Measurements from ENCODE around the gene PROC.
A peak's percentile ranks its signal among the peaks of the same experiment; 100 is the strongest.
"Not testable (repeated sequence)": the region's sequence is repeated elsewhere in the genome, so short reads cannot be mapped to it uniquely, and the experiment has no call there.

The PROC gene

DNA sequence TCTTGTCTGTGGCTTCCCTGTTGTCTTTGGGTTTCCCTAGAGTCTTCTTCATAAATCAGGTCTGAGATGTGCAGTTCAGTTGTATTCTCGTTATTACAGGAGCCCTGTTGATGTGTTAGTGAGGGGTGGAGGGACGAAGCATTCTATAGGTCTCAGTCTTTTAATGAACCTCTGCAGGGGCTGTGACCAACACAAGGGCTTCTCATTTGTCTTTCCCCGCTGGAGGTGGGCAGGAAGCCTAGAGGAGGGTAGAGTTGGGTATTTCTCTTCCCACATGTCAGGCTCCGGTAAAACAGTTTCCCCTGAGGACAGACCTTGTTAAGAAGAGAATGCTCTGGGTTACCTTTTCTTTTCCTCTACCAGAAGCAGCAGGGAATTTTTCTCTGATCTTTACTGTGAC, 31.2 kb downstream of the PROC start:
- peaks cover 6% of the 10 kb centered on the region for H3K9me3 Mint-ChIP-seq
- no peak overlapping the region for H3K27ac Mint-ChIP-seq
- H3K36me3 Mint-ChIP-seq (ENCODE audit: low read depth) = peaks cover 16% of the 10 kb centered on the region
- H3K4me3 Mint-ChIP-seq = no peak overlapping the region
- H3K27me3 Mint-ChIP-seq = peaks cover 4% of the 10 kb centered on the region
- no peaks in the 10 kb centered on the region for H3K4me1 Mint-ChIP-seq (ENCODE audit: low read depth)

DNA sequence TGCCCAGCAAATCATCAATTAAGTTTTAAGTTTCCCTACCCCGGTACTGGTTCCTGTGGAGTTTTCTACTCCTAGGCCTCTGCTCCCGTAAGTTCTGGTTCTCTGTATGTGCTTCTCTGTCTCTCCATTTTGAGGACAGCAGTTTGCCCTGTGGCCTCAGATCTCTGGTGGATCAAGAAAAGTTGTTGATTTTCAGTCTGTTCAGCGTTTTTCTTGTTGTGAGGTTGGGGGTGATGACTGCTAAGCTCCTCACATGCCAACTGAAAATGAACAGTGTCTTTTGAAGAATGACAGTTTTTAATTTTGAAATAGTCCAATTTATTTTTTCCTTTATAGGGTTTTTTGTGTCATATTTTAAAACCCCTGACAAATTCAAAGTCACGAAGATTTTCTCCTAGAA, 31.7 kb downstream of the PROC start:
- no peak overlapping the region for H3K4me3 Mint-ChIP-seq

DNA sequence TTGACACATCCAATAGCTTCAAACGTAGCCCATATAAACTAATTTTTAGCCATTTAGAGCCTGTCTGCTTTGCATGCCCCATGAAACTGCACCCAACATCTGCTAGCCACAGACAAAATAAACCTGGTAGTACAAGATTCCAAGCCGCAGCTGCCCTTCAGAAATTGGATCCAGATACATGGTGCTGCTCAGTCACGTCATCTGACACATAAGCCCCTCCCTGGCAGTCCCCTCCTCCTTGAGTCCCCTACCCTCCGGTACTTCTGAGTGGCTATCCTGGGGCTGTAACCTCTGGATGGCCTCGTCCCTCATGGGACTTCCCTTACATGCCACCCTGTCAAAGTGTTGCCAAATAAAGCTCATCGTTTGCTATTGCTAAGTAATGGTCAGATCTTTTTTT, 33.8 kb downstream of the PROC start:
- no peak overlapping the region for H3K27ac Mint-ChIP-seq
- H3K4me1 Mint-ChIP-seq (ENCODE audit: low read depth) = no peaks in the 10 kb centered on the region
- peaks cover 20% of the 10 kb centered on the region for H3K36me3 Mint-ChIP-seq (ENCODE audit: low read depth)
- H3K27me3 Mint-ChIP-seq = no peaks in the 10 kb centered on the region
- no peak overlapping the region for H3K4me3 Mint-ChIP-seq
- H3K9me3 Mint-ChIP-seq = no peaks in the 10 kb centered on the region

More for the DNA sequence above, 31.7 kb downstream of the PROC start:
- Mint-ChIP-seq H3K36me3 (ENCODE audit: low read depth) (peaks cover 14% of the 10 kb centered on the region), H3K27ac (no peak overlapping the region), H3K9me3 (peaks cover 4% of the 10 kb centered on the region), H3K27me3 (peaks cover 2% of the 10 kb centered on the region), H3K4me1 (ENCODE audit: low read depth) (no peaks in the 10 kb centered on the region)

DNA sequence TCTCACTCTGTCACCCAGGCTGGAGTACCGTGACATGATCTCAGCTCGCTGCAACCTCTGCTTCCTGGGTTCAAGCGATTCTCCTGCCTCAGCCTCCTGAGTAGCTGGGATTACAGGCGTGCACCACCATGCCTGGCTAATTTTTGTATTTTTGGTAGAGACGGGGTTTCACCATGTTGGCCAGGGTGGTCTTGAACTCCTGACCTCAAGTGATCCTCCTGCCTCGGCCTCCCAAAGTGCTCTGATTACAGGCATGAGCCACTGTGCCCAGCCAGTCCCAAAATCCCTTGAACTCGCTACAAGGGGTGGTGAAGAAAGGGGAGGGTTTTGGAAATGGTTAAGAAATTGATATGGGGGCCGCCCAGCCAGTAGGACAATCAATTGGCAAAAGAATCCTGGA, 34.2 kb downstream of the PROC start:
- not testable (repeated sequence) for H3K27ac Mint-ChIP-seq; H3K4me1 Mint-ChIP-seq (ENCODE audit: low read depth); H3K9me3 Mint-ChIP-seq; H3K4me3 Mint-ChIP-seq; H3K27me3 Mint-ChIP-seq
- peaks cover 20% of the 10 kb centered on the region for H3K36me3 Mint-ChIP-seq (ENCODE audit: low read depth)

DNA sequence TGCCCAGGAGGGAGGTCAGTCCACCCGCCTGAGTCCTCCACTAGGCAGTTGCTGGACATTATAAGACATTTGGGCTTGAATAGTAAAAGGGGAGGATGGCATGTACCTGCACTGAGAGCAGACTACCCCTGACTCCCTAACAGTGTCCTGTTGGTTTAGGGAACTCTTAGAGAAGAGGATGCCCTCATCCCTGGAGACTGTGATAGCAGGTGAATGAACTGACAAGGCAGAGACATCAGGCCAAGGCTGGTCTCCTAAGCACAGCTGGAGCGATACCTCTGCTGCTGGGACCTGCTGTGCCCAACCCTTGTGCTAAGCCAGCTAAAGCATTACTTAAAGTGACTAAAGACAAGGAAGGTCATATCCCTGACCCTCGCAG, 34.8 kb downstream of the PROC start:
- H3K4me1 Mint-ChIP-seq (ENCODE audit: low read depth) = peaks cover 7% of the 10 kb centered on the region
- no peaks in the 10 kb centered on the region for H3K9me3 Mint-ChIP-seq
- H3K4me3 Mint-ChIP-seq = no peak overlapping the region
- peaks cover 20% of the 10 kb centered on the region for H3K36me3 Mint-ChIP-seq (ENCODE audit: low read depth)
- H3K27ac Mint-ChIP-seq = no peak overlapping the region
- no peaks in the 10 kb centered on the region for H3K27me3 Mint-ChIP-seq

DNA sequence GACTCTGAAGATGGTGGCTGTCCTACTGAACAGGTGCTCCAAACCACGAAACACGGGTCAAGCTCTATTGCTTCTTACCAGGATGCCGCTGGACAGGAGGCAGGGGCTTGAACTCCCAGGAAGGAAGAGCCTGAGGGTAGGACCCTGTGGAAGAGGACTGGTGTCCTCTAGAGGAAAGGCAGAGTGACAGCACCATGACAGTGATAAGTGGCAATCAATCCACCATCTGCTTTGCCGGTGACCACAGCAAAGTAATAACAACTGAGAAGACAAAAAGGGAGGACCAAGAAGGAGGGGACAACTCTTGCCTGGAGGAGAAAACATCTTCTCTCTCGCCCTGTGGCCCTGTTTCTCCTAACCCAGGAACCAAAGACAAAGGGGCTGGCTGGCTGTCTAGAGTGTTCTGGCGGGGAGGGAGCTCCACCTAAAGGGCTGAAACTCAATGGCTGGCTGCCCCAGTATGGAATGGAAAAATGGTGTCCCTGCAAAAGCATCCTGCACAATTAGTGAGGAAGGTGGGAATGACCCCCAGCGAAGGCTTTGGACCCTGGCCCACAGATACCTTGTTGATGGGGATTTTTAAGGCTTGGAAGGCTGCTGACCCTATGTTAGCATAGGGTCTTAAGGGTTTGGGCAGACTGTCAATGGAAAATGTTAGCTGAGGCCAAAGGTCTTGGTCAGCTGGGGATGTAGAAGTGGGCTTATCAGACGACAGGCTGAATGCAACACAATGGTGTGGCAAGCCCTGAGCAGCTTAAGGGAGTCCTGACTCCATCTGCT, 35.4 kb downstream of the PROC start:
- Mint-ChIP-seq H3K27me3 (no peaks in the 10 kb centered on the region), H3K36me3 (ENCODE audit: low read depth) (peaks cover 20% of the 10 kb centered on the region), H3K4me3 (no peak overlapping the region), H3K4me1 (ENCODE audit: low read depth) (peaks cover 9% of the 10 kb centered on the region), H3K27ac (no peak overlapping the region), H3K9me3 (no peaks in the 10 kb centered on the region)

DNA sequence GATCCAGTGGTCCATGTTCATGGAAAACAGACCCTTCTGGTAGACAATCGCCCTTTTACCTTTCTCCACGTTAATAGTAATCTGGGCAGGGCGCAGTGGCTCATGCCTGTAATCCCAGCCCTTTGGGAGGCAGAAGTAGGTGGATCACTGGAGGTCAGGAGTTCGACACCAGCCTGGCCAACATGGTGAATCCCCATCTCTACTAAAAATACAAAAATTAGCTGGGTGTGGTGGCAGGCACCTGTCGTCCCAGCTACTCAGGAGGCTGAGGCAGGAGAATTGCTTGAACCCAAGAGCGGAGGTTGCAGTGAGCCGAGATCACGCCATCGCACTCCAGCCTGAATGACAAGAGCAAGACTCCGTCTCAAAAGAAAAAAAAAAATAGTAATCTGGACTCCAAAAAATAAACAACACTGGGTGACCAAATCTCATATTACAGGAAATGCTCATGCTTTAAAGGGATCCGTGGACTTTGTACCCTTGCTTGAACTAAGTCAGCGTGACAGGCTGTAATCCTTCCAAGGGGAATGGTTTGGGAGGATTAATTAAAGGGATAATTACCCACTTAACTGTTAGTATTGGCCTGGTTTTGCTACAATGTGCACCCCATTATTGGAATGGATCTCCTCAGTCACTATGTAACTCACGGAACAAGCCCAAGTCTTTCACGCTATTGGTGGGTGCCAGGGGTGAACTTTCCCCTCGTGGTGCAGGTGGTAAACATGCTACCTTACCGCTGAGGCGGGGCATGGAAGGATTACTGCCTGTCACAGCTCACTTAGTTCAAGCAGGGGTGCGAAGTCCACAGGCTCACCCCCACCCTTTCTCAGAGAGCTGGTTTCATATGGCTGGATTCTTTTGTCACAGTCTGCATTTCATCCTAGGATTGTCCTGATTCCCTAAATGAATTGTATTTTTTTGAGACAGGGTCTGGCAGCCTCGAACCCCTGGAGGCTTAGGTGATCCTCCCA, 36.7 kb downstream of the PROC start:
- no peak overlapping the region for H3K27ac Mint-ChIP-seq
- H3K36me3 Mint-ChIP-seq (ENCODE audit: low read depth) = peaks cover 14% of the 10 kb centered on the region
- H3K4me1 Mint-ChIP-seq (ENCODE audit: low read depth) = peaks cover 9% of the 10 kb centered on the region
- H3K27me3 Mint-ChIP-seq = no peaks in the 10 kb centered on the region
- H3K9me3 Mint-ChIP-seq = no peaks in the 10 kb centered on the region
- no peak overlapping the region for H3K4me3 Mint-ChIP-seq

DNA sequence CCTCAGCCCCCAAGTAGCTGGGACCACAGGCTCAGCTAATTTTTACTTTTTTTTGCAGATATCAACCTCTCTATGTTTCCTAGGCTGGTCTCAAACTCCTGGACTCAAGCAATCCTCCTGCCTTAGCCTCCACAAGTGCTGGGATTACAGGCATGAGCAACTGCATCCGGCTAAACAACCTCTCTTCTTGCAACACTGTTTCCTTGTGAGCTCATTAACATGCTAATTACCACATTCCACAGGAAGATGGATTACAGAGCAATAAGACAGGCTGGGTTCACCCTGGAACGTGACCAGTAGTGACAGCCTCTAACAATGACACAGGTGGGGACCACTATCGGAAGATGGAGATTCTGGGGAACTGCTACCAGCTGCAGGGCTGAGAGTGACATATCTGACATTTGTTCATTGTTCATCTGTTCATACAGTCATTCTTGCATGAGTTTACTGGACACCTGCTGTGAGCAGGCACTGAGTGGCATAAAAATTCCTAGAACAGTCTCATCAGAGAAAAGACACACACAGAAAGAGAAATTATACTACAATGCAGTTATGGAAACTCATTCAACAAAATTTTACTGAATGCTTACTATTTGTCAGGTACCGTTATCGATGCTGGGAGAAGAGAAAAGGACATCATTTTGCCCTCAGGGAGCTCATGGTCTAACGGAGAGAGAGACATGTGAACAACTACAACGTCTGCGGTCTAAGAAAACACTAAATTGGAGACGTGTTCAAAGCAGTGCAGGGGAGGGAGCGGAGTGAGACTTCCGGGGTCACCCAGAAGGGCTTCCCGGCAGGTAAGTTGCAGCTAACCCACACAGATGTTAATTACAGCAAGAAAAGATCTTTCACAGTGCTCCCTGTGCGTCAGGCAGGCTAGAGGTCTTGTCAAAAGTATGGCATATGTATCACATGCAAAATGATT, 37.6 kb downstream of the PROC start:
- no peaks in the 10 kb centered on the region for H3K9me3 Mint-ChIP-seq
- H3K27ac Mint-ChIP-seq = no peak overlapping the region
- H3K4me1 Mint-ChIP-seq (ENCODE audit: low read depth) = peaks cover 9% of the 10 kb centered on the region
- peaks cover 8% of the 10 kb centered on the region for H3K36me3 Mint-ChIP-seq (ENCODE audit: low read depth)
- H3K27me3 Mint-ChIP-seq = no peaks in the 10 kb centered on the region
- no peak overlapping the region for H3K4me3 Mint-ChIP-seq

DNA sequence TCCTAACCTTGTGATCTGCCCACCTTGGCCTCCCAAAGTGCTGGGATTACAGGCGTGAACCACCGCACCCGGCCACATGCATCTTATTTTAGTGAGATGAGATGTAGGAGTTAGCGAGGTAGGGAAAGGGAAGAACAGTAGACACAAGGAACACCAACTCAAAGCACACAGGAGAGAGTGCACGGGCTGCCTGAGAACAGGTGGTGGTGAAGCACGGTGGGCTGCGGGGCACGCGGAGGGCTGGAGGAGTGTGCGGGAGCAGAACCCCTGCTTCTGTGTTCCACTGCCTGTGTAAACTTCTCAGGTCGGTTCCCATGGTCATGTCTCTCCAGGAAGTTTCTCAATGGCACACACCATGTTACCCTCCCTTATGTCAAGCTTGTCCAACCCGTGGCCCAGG, 38.7 kb downstream of the PROC start:
- Mint-ChIP-seq H3K27me3 (no peaks in the 10 kb centered on the region), H3K9me3 (no peaks in the 10 kb centered on the region), H3K4me3 (no peak overlapping the region), H3K36me3 (ENCODE audit: low read depth) (peaks cover 8% of the 10 kb centered on the region), H3K4me1 (ENCODE audit: low read depth) (peaks cover 9% of the 10 kb centered on the region), H3K27ac (no peak overlapping the region)

DNA sequence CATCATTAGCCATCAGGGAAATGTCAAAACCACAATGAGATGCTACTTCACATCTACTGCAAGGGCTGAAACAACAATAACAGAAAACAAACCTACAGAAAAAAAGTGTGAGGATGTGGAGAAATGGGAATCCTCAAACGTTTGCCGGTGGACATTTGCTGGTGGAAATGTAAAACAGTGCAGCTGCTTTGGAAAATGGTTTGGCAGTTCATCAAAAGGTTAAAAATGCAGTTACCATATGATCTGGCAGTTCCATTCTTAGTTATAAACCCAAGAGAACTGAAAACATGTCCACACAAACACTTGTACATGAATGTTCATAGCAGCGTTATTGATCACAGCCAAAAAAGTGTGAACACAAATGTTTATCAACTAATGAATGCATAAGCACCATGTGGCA, 44.2 kb downstream of the PROC start:
- Mint-ChIP-seq H3K36me3 (ENCODE audit: low read depth) (peaks cover 13% of the 10 kb centered on the region), H3K4me1 (ENCODE audit: low read depth) (peaks cover 49% of the 10 kb centered on the region), H3K4me3 (no peak overlapping the region), H3K27me3 (no peaks in the 10 kb centered on the region), H3K9me3 (no peaks in the 10 kb centered on the region), H3K27ac (no peak overlapping the region)

DNA sequence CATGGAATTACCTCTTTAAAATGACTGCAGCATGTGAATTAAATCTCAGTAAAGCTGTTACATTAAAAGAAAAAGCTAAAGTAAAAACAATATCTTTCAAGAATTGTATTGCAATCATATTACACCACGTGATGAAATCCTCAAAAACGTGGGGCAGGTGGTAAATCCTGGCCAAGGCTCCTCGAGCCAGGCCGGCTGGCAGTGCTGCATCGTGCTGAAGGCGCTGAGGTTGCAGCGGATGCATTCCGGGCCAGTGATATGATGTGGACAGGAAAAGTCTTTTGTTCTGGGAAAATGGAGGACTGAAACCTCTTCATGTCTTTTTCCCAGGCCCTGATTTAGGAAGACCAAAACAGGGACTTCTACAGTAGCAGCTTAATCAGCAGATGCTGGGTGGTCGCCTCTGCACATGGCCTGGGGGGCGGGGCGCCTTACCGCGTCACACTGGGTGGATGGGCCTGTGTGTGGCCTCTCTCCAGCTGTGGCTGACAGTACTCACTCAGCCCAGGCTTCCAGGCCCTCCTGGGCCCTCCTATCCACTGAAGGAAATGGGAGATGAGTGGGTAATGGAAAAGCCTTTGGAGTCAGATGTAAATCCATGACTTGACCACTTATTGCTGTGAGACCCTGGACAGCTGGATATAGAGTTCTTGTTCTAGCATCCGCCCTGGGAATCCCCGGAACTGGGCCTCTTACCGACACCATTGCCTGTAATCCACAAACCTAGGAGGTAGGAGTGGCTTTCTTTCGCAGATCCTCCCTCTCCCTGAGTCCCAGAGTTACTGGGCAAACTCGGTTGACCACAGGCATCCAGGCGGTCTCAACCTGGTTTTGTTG, 45.1 kb downstream of the PROC start:
- Mint-ChIP-seq H3K4me3 (no peak overlapping the region), H3K27me3 (no peaks in the 10 kb centered on the region), H3K9me3 (no peaks in the 10 kb centered on the region), H3K4me1 (ENCODE audit: low read depth) (peaks cover 41% of the 10 kb centered on the region), H3K36me3 (ENCODE audit: low read depth) (peaks cover 21% of the 10 kb centered on the region), H3K27ac (peak overlapping the region; percentile 87)

DNA sequence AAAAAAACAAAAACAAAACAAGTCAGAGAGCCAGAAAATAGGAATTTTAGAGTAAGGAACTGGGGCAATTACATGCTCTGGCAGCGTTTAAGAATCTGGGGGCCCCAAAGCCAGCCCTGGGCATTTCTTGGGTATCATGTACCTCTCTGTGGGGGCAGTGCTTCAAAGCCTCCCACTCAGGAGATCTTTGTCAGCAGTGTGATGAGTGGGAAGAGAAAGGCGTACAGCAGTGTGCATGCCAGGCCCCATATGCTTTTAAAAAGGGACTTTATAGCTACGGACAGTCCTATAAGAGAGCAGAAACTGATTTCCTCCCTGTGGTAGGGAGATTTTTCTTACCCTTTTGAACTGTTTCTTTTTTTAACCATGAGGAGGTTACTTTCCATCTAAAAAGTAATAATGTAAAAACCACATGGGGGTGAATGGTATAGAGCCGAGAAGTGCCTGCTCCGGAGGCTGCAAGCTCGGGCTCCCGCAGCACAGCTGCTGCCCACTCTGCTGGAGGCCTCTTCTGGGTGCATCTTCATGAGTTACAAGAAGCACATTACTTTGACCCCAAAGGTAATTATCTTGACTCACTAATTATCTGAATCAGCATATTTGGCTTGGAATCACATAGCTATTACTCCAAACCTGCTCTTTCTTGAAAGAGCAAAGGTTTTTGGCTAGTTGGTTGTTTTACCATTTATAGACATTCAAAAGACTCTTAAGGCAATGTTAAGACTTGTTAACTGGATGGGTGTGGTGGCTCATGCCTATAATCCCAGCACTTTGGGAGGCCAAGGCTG, 46.4 kb downstream of the PROC start:
- H3K9me3 Mint-ChIP-seq = no peaks in the 10 kb centered on the region
- H3K36me3 Mint-ChIP-seq (ENCODE audit: low read depth) = peaks cover 32% of the 10 kb centered on the region
- peak overlapping the region; percentile 35 for H3K4me3 Mint-ChIP-seq
- peaks cover 41% of the 10 kb centered on the region for H3K4me1 Mint-ChIP-seq (ENCODE audit: low read depth)
- no peaks in the 10 kb centered on the region for H3K27me3 Mint-ChIP-seq
- peak overlapping the region; percentile 87 for H3K27ac Mint-ChIP-seq

DNA sequence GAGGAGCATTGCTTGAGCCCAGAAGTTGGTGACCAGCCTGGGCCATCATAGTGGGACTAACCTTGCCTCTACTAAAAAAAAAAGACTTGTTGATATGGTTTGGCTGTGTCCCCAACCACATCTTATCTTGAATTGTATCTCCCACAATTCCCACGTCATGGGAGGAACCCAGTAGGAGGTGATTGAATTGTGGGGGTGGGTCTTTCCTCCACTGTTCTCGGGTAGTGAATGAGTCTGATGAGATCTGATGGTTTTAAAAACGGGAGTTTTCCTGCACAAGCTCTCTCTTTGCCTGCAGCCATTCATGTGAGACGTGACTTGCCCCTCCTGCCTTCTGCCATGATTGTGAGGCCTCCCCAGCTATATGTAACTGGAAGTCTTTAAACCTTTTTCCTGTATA, 47.0 kb downstream of the PROC start:
- Mint-ChIP-seq H3K4me1 (ENCODE audit: low read depth) (peaks cover 41% of the 10 kb centered on the region), H3K27me3 (no peaks in the 10 kb centered on the region), H3K9me3 (no peaks in the 10 kb centered on the region), H3K4me3 (peak overlapping the region; percentile 35), H3K36me3 (ENCODE audit: low read depth) (peaks cover 36% of the 10 kb centered on the region), H3K27ac (peak overlapping the region; percentile 87)

Measured in stimulated activated naive CD8-positive, alpha-beta T cell treated with anti-CD3 and anti-CD28 coated beads, Interleukin-15, Interleukin-2, amounts not matched to agents 100 ng/mL and 50 ng/mL, for 24 hours (primary cell).